Neural crest cell (in vitro differentiated cells): ENCODE results near the gene SYNCRIP. TPM values are rescaled to one million over a fixed set of nuclear protein-coding genes. Genes with fewer than 3 reads are reported as not detected.
"Not testable (repeated sequence)": the region's sequence is repeated elsewhere in the genome, so short reads cannot be mapped to it uniquely, and the experiment has no call there.

ENCODE experiments used
- DNase-seq: peaks from one replicate; pipeline ENCODE4 v3.0.0; 2021; ENCODE audit warnings: low read depth, mixed read lengths, low spot score
- H3K27ac Mint-ChIP-seq: one replicate; pipeline ENCODE4 v1.8.0; 2021; ENCODE audit warnings: mild to moderate bottlenecking, mixed read lengths; ENCODE audit not compliant: unreplicated experiment
- H3K27me3 Mint-ChIP-seq: 2 replicates; pipeline ENCODE4 v1.8.0; 2021; ENCODE audit warnings: low read depth, mild to moderate bottlenecking, mixed read lengths
- H3K36me3 Mint-ChIP-seq: 2 replicates; pipeline ENCODE4 v1.8.0; 2021; ENCODE audit warnings: low read depth, mild to moderate bottlenecking, mixed read lengths
- H3K4me1 Mint-ChIP-seq: 2 replicates; pipeline ENCODE4 v1.8.0; 2021; ENCODE audit warnings: mixed read lengths
- H3K4me3 Mint-ChIP-seq: one replicate; pipeline ENCODE4 v1.8.0; 2021; ENCODE audit warnings: mild to moderate bottlenecking, mixed read lengths
- H3K9me3 Mint-ChIP-seq: 2 replicates; pipeline ENCODE4 v1.8.0; 2021; ENCODE audit warnings: mixed read lengths
- total RNA-seq: library from RNA; stranded (reverse); gene quantifications from 2 replicates; pipeline ENCODE4 v1.2.1, GENCODE V29; 2021
- TF ChIP-seq, protein P1 (sequence below): fragments of 200-600 bp; sonication (generic); conservative IDR thresholded peaks from 2 replicates; pipeline ENCODE4 v1.5.0; 2021; ENCODE audit warnings: antibody characterized with exemption, mild to moderate bottlenecking

Gene SYNCRIP
- total RNA-seq, 1 donor from 2014 or later: 146 TPM

DNA sequence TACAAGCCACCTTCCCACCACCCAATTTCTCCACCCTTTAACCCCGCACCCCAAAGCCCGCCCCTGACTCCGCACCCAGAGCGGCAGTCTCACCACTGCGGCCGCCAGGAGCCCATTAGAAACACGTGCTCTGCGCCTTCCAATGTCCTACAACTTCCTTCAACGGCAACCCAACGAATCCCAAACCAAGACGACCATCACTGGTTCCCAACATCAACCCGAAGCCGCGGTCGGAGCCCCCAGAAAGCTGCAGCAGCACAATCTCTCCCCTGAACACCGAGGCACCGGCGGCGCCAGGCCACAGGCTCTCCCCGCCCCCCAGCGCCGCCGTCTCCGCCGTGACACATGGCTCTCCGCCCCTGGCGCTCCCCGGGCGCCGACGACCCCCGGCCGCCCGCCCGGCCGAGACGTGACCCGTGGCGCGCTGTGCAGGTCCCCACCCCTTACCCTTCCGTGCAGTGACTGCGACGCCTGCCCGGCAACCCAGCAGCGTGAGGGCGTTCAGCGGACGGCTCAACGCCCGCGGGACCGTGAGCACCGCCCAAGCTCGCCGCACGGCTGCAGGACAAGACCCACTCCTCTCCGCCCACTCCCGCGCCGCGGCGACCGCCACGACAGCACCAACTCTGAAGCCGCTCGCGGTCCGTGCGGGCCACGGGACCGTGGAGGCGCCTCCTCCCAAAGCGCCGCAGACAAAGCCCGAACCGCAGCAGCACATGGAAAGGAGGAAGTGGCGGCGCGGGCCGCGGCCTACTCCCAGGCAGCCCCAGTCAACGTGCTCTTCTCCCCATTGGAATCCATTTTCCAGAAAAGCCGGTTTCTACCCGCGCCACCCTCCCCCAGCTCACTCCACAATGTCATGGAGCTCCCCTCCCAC lies 551 bp downstream of the SYNCRIP start:
- H3K36me3 Mint-ChIP-seq: peaks cover 37% of the 10 kb centered on the region
- DNase-seq: peak; percentile 9
- H3K9me3 Mint-ChIP-seq: no peaks in the 10 kb centered on the region
- peaks cover 57% of the 10 kb centered on the region for H3K4me1 Mint-ChIP-seq
- TF ChIP-seq, protein P1, sequence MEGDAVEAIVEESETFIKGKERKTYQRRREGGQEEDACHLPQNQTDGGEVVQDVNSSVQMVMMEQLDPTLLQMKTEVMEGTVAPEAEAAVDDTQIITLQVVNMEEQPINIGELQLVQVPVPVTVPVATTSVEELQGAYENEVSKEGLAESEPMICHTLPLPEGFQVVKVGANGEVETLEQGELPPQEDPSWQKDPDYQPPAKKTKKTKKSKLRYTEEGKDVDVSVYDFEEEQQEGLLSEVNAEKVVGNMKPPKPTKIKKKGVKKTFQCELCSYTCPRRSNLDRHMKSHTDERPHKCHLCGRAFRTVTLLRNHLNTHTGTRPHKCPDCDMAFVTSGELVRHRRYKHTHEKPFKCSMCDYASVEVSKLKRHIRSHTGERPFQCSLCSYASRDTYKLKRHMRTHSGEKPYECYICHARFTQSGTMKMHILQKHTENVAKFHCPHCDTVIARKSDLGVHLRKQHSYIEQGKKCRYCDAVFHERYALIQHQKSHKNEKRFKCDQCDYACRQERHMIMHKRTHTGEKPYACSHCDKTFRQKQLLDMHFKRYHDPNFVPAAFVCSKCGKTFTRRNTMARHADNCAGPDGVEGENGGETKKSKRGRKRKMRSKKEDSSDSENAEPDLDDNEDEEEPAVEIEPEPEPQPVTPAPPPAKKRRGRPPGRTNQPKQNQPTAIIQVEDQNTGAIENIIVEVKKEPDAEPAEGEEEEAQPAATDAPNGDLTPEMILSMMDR: peak; percentile 21
- H3K4me3 Mint-ChIP-seq: peak overlapping the region; percentile 94
- no peaks in the 10 kb centered on the region for H3K27me3 Mint-ChIP-seq
- H3K27ac Mint-ChIP-seq: peak overlapping the region; percentile 99

DNA sequence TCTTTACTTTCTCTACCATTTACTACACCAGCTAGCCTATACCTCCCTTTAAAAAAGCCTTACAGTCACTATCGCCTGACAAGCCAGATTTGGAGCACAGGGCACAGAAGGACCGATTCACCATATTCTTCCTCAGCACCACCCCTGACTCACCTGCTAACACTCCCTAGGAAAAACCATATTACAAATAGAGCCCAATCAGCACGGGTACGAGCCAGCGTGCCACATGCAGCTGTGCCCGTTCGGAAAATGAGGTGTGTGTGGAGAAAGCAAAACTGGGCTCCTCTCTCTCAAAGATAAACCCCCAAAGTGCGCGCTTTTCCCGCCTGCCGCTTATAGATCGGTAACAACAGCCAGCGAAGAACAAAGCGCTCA lies 1.2 kb downstream of the SYNCRIP start:
- H3K4me1 Mint-ChIP-seq: peaks cover 60% of the 10 kb centered on the region
- H3K36me3 Mint-ChIP-seq: peaks cover 41% of the 10 kb centered on the region
- no peak for DNase-seq
- peak overlapping the region; percentile 94 for H3K4me3 Mint-ChIP-seq
- no peaks in the 10 kb centered on the region for H3K27me3 Mint-ChIP-seq
- H3K9me3 Mint-ChIP-seq: no peaks in the 10 kb centered on the region
- peak overlapping the region; percentile 99 for H3K27ac Mint-ChIP-seq
- TF ChIP-seq, protein P1: no peak

- H3K9me3 Mint-ChIP-seq: no peaks in the 10 kb centered on the region
- peaks cover 62% of the 10 kb centered on the region for H3K4me1 Mint-ChIP-seq
- no peak for DNase-seq
- peaks cover 43% of the 10 kb centered on the region for H3K36me3 Mint-ChIP-seq
- H3K27ac Mint-ChIP-seq: peak overlapping the region; percentile 86
- TF ChIP-seq, protein P1: no peak
- H3K4me3 Mint-ChIP-seq: peak overlapping the region; percentile 94
- no peaks in the 10 kb centered on the region for H3K27me3 Mint-ChIP-seq
These were observed 1.9 kb downstream of the SYNCRIP start for GRCh38 chr6:85640821-85641220.

- no peak for DNase-seq
- TF ChIP-seq, protein P1: no peak
These were observed 5.1 kb downstream of the SYNCRIP start for GRCh38 chr6:85637579-85637978.

GRCh38 chr6:85632164-85632942 lies 10.3 kb downstream of the SYNCRIP start:
- DNase-seq: no peak
- H3K9me3 Mint-ChIP-seq: no peaks in the 10 kb centered on the region
- peaks cover 15% of the 10 kb centered on the region for H3K4me1 Mint-ChIP-seq
- no peaks in the 10 kb centered on the region for H3K27me3 Mint-ChIP-seq
- no peak overlapping the region for H3K27ac Mint-ChIP-seq
- TF ChIP-seq, protein P1: no peak
- H3K36me3 Mint-ChIP-seq: peaks cover 26% of the 10 kb centered on the region
- no peak overlapping the region for H3K4me3 Mint-ChIP-seq

More at GRCh38 chr6:85637579-85637978, 5.1 kb downstream of the SYNCRIP start:
- Mint-ChIP-seq H3K36me3 (peaks cover 45% of the 10 kb centered on the region), H3K27me3 (no peaks in the 10 kb centered on the region), H3K4me1 (peaks cover 47% of the 10 kb centered on the region), H3K9me3 (no peaks in the 10 kb centered on the region), H3K4me3 (peak overlapping the region; percentile 5), H3K27ac (no peak overlapping the region)

DNA sequence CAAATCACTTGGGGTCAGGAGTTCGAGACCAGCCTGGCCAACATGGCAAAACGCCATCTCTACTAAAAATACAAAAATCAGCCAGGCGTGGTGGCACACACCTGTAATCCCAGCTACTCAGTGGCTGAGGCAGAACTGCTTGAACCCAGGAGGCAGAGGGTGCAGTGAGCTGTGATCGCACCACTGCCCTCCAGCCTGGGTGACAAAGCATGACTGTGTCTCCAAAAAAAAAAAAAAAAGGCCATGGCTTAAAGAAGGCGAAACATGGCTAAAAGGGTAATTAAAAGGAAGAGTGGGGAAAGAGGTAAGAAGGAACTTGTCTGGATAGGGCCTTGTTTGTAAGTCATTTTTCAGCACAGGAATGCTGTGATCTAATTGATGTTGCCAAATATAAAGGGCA lies 11.6 kb downstream of the SYNCRIP start:
- not testable (repeated sequence) for DNase-seq, H3K4me3 Mint-ChIP-seq, H3K4me1 Mint-ChIP-seq, H3K9me3 Mint-ChIP-seq, H3K27ac Mint-ChIP-seq, H3K27me3 Mint-ChIP-seq
- peaks cover 18% of the 10 kb centered on the region for H3K36me3 Mint-ChIP-seq
